Lower lobe of right lung (tissue), 2 donors: Measurements from ENCODE around the gene RAPGEF5. TPM values are rescaled to one million over a fixed set of nuclear protein-coding genes. Genes with fewer than 3 reads are reported as not detected.

Source experiments
- ATAC-seq, 2 donors: fragments of 200-7000 bp; cut with Tn5 transposase; one replicate each; pipeline ENCODE4 v1.9.1; 2020 to 2022; ENCODE audit warnings: mild to moderate bottlenecking in 2 of 2, moderate library complexity in 2 of 2
- DNase-seq: peaks from one replicate; pipeline ENCODE4 v3.0.0-alpha.2; 2020
- H3K27ac ChIP-seq: fragments of 200-600 bp; one replicate; pipeline ENCODE4 v1.8.0; 2022
- H3K27me3 ChIP-seq: fragments of 200-600 bp; one replicate; pipeline ENCODE4 v1.8.0; 2022; ENCODE audit warnings: low read depth
- H3K36me3 ChIP-seq: fragments of 200-600 bp; one replicate; pipeline ENCODE4 v1.8.0; 2022; ENCODE audit warnings: mild to moderate bottlenecking
- H3K4me1 ChIP-seq: fragments of 200-600 bp; one replicate; pipeline ENCODE4 v1.8.0; 2022
- H3K4me3 ChIP-seq: fragments of 200-600 bp; one replicate; pipeline ENCODE4 v1.8.0; 2022; ENCODE audit warnings: mild to moderate bottlenecking
- H3K9me3 ChIP-seq: fragments of 200-600 bp; one replicate; pipeline ENCODE4 v1.8.0; 2022
- intact Hi-C: fragments of 100-400 bp; cut with DNase I; formaldehyde crosslinking; loops from one replicate; pipeline ENCODE4 v1.11.0; 2022
- total RNA-seq: library from RNA; stranded (reverse); fragmentation: NEBNext Ultra II Directional; extraction: Animal tissue kit (Norgen Biotek cat#: 25700); gene quantifications from one replicate; pipeline ENCODE4 v1.2.1, GENCODE V29; 2021
- TF ChIP-seq, protein P1 (sequence below): fragments of 200-600 bp; IDR thresholded peaks from one replicate; pipeline ENCODE4 v1.8.0; 2022; ENCODE audit warnings: antibody characterized with exemption, mild to moderate bottlenecking
- donor health status: DM: no; HTN: yes; CAD: no; lungs with severe emphysema.

RAPGEF5 gene
- total RNA-seq, 1 donor from 2014 or later, result 85.1 TPM

- TF ChIP-seq, protein P1, sequence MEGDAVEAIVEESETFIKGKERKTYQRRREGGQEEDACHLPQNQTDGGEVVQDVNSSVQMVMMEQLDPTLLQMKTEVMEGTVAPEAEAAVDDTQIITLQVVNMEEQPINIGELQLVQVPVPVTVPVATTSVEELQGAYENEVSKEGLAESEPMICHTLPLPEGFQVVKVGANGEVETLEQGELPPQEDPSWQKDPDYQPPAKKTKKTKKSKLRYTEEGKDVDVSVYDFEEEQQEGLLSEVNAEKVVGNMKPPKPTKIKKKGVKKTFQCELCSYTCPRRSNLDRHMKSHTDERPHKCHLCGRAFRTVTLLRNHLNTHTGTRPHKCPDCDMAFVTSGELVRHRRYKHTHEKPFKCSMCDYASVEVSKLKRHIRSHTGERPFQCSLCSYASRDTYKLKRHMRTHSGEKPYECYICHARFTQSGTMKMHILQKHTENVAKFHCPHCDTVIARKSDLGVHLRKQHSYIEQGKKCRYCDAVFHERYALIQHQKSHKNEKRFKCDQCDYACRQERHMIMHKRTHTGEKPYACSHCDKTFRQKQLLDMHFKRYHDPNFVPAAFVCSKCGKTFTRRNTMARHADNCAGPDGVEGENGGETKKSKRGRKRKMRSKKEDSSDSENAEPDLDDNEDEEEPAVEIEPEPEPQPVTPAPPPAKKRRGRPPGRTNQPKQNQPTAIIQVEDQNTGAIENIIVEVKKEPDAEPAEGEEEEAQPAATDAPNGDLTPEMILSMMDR, result no peak
- H3K9me3 ChIP-seq, result no peaks in the 10 kb centered on the region
- H3K27me3 ChIP-seq, result no peaks in the 10 kb centered on the region
- H3K4me3 ChIP-seq, result no peak overlapping the region
- ATAC-seq, result no peak
- DNase-seq, result no peak
- intact Hi-C loops, result no loop called here
- H3K4me1 ChIP-seq, result no peaks in the 10 kb centered on the region
- H3K27ac ChIP-seq, result no peak overlapping the region
- H3K36me3 ChIP-seq, result peaks cover 86% of the 10 kb centered on the region
Observed at GRCh38 chr7:22152690-22153089, 204.3 kb downstream of the RAPGEF5 start.

DNA sequence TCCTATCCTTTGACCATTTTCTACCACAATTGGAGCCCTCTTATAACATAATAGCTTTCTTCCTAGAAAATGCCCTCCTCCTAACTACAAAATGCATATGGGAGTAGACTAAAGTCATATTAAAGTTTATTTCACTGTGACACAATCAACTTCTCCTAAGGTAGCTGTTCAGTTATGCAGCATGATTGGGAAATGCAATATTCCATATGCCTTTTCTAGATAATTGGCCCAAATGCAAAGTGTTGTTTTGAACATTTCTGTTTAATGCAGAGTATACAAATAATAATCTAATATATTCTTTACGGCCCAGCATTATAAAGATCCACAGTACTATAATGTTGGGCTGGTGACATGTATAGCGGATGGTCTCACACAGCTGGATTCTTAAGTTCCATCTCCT, 205.1 kb downstream of the RAPGEF5 start:
- TF ChIP-seq, protein P1, result no peak
- DNase-seq, result no peak
- Histone ChIP-seq H3K27ac (no peak overlapping the region), H3K36me3 (peaks cover 80% of the 10 kb centered on the region), H3K4me1 (no peaks in the 10 kb centered on the region), H3K9me3 (no peaks in the 10 kb centered on the region), H3K4me3 (no peak overlapping the region), H3K27me3 (no peaks in the 10 kb centered on the region)
- no peak for ATAC-seq
- intact Hi-C loops, result no loop called here

- peaks cover 76% of the 10 kb centered on the region for H3K36me3 ChIP-seq
- ATAC-seq (no peak), DNase-seq (no peak)
- intact Hi-C loops, result no loop called here
- no peaks in the 10 kb centered on the region for H3K9me3 ChIP-seq
- H3K4me1 ChIP-seq, result no peaks in the 10 kb centered on the region
- H3K4me3 ChIP-seq, result no peak overlapping the region
- H3K27me3 ChIP-seq, result no peaks in the 10 kb centered on the region
- H3K27ac ChIP-seq, result no peak overlapping the region
- TF ChIP-seq, protein P1, result no peak
Observed at GRCh38 chr7:22150221-22150620, 206.7 kb downstream of the RAPGEF5 start.

DNA sequence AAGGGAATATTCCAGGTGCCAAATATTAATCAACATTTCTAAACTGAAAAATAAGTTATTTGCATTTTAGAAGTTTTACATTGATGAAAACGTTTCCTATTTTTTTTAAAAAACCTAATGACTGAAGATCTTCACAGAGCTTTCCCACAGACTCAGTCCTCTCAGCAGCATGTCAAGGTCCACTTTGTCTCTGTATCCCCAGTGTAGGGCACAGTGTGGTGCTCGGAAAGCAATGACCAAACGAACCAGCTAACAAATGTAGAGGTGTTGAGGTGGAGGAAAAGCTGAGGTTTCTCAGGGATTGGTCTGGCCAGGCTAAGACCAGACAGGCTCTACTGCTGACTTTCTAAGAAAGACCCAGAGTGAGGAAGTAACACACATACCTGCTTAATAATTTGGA, 209.1 kb downstream of the RAPGEF5 start:
- no peaks in the 10 kb centered on the region for H3K9me3 ChIP-seq
- ATAC-seq, result no peak
- no peak overlapping the region for H3K27ac ChIP-seq
- peaks cover 76% of the 10 kb centered on the region for H3K36me3 ChIP-seq
- no peak overlapping the region for H3K4me3 ChIP-seq
- intact Hi-C loops, result no loop called here
- no peaks in the 10 kb centered on the region for H3K27me3 ChIP-seq
- TF ChIP-seq, protein P1, result no peak
- no peaks in the 10 kb centered on the region for H3K4me1 ChIP-seq
- no peak for DNase-seq

DNA sequence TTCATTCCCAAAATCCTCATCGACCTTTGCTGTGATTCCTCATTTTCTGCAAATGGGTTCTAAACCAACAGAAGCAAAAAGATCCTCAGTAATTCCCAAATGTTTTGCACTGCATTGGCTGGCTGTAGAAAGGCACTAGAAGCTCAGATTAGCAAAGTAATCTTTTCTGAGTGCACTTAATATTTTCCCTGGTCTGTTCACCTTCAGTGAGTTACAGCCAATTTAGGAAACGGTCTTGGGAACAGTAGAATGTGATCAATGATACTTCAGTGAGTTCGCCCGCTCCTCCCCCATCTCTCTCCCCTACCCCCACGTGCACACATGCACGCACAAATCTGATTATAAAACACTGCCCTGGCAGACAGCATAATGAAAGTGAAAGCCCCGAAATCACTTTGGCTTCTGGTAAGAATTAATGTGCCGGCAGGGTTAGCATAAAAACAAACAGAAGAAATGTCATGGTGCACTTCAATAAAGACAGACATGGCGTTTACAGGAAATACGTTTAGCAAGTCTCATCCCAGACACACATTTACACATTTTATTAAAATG, 209.9 kb downstream of the RAPGEF5 start:
- H3K27ac ChIP-seq, result no peak overlapping the region
- TF ChIP-seq, protein P1, result no peak
- intact Hi-C loops, result no loop called here
- peaks cover 79% of the 10 kb centered on the region for H3K36me3 ChIP-seq
- no peaks in the 10 kb centered on the region for H3K27me3 ChIP-seq
- DNase-seq (no peak), ATAC-seq (peak in 1 of 2 donors; percentile 42)
- H3K4me3 ChIP-seq, result no peak overlapping the region
- H3K9me3 ChIP-seq, result no peaks in the 10 kb centered on the region
- no peaks in the 10 kb centered on the region for H3K4me1 ChIP-seq
